Neuronal stem cell (in vitro differentiated cells): Measurements from ENCODE around the gene TFE3.
A peak's percentile ranks its signal among the peaks of the same experiment; 100 is the strongest.

Experiments
- DNase-seq: peaks from one replicate; pipeline ENCODE4 v3.0.0-alpha.2; 2013; ENCODE audit warnings: low spot score
- H2AFZ ChIP-seq: one replicate; pipeline ENCODE4 v1.6.1; 2013; ENCODE audit warnings: mild to moderate bottlenecking, low read length, inconsistent platforms
- H2AK5ac ChIP-seq: 2 replicates; pipeline ENCODE4 v1.6.1; 2013; ENCODE audit warnings: low read depth, mild to moderate bottlenecking, inconsistent platforms, low read length, moderate library complexity, mixed read lengths
- H2BK120ac ChIP-seq: 2 replicates; pipeline ENCODE4 v1.6.1; 2013; ENCODE audit warnings: low read depth, mild to moderate bottlenecking, inconsistent platforms, low read length, moderate library complexity, mixed read lengths
- H2BK12ac ChIP-seq: one replicate; pipeline ENCODE4 v1.6.1; 2013; ENCODE audit warnings: low read length, inconsistent platforms
- H2BK15ac ChIP-seq: 2 replicates; pipeline ENCODE4 v1.6.1; 2013; ENCODE audit warnings: mild to moderate bottlenecking, low read length, inconsistent platforms, mixed read lengths
- H2BK5ac ChIP-seq: one replicate; pipeline ENCODE4 v1.6.1; 2013; ENCODE audit warnings: inconsistent platforms, mild to moderate bottlenecking, low read length, moderate library complexity
- H3K14ac ChIP-seq: one replicate; pipeline ENCODE4 v1.6.1; 2013; ENCODE audit warnings: low read length, inconsistent platforms
- H3K18ac ChIP-seq: 2 replicates; pipeline ENCODE4 v1.6.1; 2013; ENCODE audit warnings: low read length, inconsistent platforms
- H3K23ac ChIP-seq: 2 replicates; pipeline ENCODE4 v1.6.1; 2013; ENCODE audit warnings: low read depth, mild to moderate bottlenecking, mixed read lengths, low read length, inconsistent platforms; ENCODE audit not compliant: poor library complexity
- H3K27ac ChIP-seq: replicated peaks from 3 replicates; pipeline ENCODE4 v1.5.1; 2013; ENCODE audit warnings: low read length, inconsistent platforms
- H3K27me3 ChIP-seq, 3 experiments: 2 replicates each; pipeline ENCODE4 v1.6.1; 2013; ENCODE audit warnings: low read length in 3 of 3, mild to moderate bottlenecking in 2 of 3, inconsistent platforms in 1 of 3, low read depth in 1 of 3, mixed read lengths in 1 of 3, moderate library complexity in 1 of 3; ENCODE audit not compliant: control insufficient read depth in 3 of 3, insufficient read depth in 3 of 3
- H3K36me3 ChIP-seq, 2 donors: replicated peaks in 1 of 2; 2 replicates each; pipeline ENCODE4 v1.6.1; 2013; ENCODE audit warnings: low read length in 2 of 2; ENCODE audit not compliant: control insufficient read depth in 2 of 2, insufficient read depth in 2 of 2
- H3K4ac ChIP-seq: 2 replicates; pipeline ENCODE4 v1.6.1; 2013; ENCODE audit warnings: inconsistent platforms, mild to moderate bottlenecking, low read length, moderate library complexity
- H3K4me1 ChIP-seq, 2 donors: 1 replicate in 1 of 2; 2 replicates in 1 of 2; pipeline ENCODE4 v1.6.1; 2013; ENCODE audit warnings: low read length in 2 of 2, low read depth in 1 of 2; ENCODE audit not compliant: control insufficient read depth in 2 of 2, insufficient read depth in 1 of 2
- H3K4me2 ChIP-seq: one replicate; pipeline ENCODE4 v1.6.1; 2013; ENCODE audit warnings: mild to moderate bottlenecking, low read length, inconsistent platforms; ENCODE audit not compliant: insufficient read depth, poor library complexity, severe bottlenecking
- H3K4me3 ChIP-seq, 2 donors: 2 replicates each; pipeline ENCODE4 v1.5.1; 2013; ENCODE audit warnings: low read length in 2 of 2, mild to moderate bottlenecking in 2 of 2, inconsistent platforms in 1 of 2, moderate library complexity in 1 of 2
- H3K79me1 ChIP-seq: one replicate; pipeline ENCODE4 v1.6.1; 2013; ENCODE audit warnings: low read depth, mild to moderate bottlenecking, inconsistent platforms, low read length, moderate library complexity
- H3K9ac ChIP-seq: one replicate; pipeline ENCODE4 v1.6.1; 2013; ENCODE audit warnings: mild to moderate bottlenecking, low read depth, low read length, inconsistent platforms; ENCODE audit not compliant: poor library complexity
- H3K9me3 ChIP-seq, 2 donors: replicated peaks in 1 of 2; 2 replicates each; pipeline versions ENCODE3 to v1.6.1; 2013; ENCODE audit warnings: low read length in 2 of 2, mild to moderate bottlenecking in 2 of 2, inconsistent platforms in 1 of 2, low read depth in 1 of 2, mixed read lengths in 1 of 2, moderate library complexity in 1 of 2; ENCODE audit not compliant: control insufficient read depth in 2 of 2, insufficient read depth in 1 of 2
- H4K8ac ChIP-seq: one replicate; pipeline ENCODE4 v1.6.1; 2013; ENCODE audit warnings: low read depth, mild to moderate bottlenecking, inconsistent platforms, low read length, moderate library complexity
- H4K91ac ChIP-seq: one replicate; pipeline ENCODE4 v1.6.1; 2013; ENCODE audit warnings: low read length, low read depth, mild to moderate bottlenecking, inconsistent platforms; ENCODE audit not compliant: poor library complexity
- WGBS, 2 donors: extraction: QIAGEN DNeasy Blood & Tissue Kit; methylation state at CpG; one replicate each; pipeline ENCODE4 v1.1.7; 2013; ENCODE audit warnings: missing lambda C conversion rate in 2 of 2, mixed read lengths in 1 of 2; ENCODE audit not compliant: insufficient read length in 2 of 2, insufficient replicate concordance in 1 of 2; ENCODE audit errors: extremely low coverage in 2 of 2; 5-methylcytosine and 5-hydroxymethylcytosine counted together

Gene TFE3

DNA sequence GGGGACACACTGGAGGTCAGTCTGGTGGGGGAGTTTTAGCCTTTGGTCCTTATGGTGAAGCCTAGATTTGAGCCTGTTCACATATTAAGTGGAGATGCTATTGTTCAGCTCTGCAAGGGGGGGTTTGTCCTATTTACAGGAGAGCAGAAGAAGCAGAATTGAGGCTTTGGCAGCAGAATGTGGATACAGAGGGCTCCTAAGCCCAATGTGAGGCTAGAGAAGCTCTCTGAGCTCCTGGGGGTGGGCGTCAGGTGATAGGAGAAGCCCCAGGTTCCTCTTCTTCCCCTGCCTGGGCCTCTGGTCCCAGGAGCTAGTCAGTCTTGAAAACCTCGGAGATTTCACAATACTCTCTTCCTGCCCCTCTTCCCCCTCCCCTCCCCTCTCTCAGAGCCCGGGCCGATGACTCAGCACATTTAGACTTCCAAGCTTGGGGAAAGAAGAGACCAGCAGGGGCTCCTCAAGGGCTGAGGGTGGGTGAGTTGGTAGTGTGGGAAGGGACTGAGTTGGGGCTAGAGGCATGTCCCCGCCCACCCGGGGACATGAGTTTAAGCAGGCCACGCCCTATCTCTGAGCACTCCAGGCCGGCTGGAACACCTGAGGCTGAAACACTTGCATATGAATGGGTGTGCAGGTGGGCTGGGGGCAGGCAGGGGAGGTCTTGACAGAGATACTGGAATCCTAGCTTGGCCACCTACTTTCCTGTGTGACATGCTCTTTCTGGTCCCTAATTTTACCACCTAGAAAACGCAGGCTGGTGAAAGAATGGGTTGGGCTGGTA, 3.4 kb downstream of the TFE3 start:
- H2BK120ac ChIP-seq: no peak overlapping the region
- H3K4me3 ChIP-seq: peak overlapping the region in 1 of 2 donors; percentile 15
- peak overlapping the region; percentile 28 for H3K4me2 ChIP-seq
- peaks cover 19 to 33% of the 10 kb centered on the region in 2 donors for H3K36me3 ChIP-seq
- no peak overlapping the region for H2AK5ac ChIP-seq
- H3K4me1 ChIP-seq: peaks cover 8 to 17% of the 10 kb centered on the region in 2 donors
- peak overlapping the region; percentile 16 for H2BK12ac ChIP-seq
- no peaks in the 10 kb centered on the region for H3K27me3 ChIP-seq
- peak; percentile 74 for DNase-seq
- peak overlapping the region; percentile 52 for H3K18ac ChIP-seq
- no peak overlapping the region for H3K14ac ChIP-seq
- peak overlapping the region; percentile 4 for H2AFZ ChIP-seq
- peaks cover 2% of the 10 kb centered on the region for H3K79me1 ChIP-seq
- no peaks in the 10 kb centered on the region for H3K9me3 ChIP-seq
- no peak overlapping the region for H4K8ac ChIP-seq
- H2BK15ac ChIP-seq: no peak overlapping the region
- no peak overlapping the region for H4K91ac ChIP-seq
- H3K4ac ChIP-seq: no peak overlapping the region
- WGBS, 2 donors: no CpG with 5 or more reads among the region's 9 CpGs
- no peak overlapping the region for H2BK5ac ChIP-seq
- H3K23ac ChIP-seq: no peak overlapping the region
- H3K27ac ChIP-seq: peak overlapping the region; percentile 87
- H3K9ac ChIP-seq: no peak overlapping the region

DNA sequence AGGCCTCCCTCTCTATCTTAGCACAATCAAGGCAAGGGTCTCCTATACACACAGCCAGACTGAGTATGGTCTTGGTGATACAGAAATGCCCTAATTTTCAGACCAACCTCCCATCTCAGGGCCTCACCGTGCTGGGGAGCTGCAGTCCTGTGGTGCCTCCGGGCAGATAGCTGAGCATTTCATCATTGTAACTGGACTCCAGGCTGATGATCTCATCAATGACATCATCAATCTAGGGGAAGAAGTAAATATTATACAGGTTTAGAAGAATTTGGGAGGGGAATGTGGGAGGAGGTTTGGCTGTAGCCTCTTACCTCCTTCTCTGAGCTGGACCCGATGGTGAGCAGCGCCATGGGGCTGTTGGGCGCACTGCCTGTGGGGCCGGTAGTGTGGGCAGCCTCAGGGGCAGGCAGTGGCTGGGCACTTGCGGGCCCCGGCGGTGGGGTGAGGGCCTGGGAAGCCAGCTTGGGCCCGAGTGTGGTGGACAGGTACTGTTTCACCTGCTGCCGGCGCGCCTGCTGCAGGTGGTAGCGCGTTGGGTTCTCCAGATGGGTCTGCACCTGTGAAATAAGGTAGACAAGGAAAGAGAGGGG, 5.2 kb downstream of the TFE3 start:
- Histone ChIP-seq H3K9me3 (no peaks in the 10 kb centered on the region), H2BK5ac (no peak overlapping the region), H2BK15ac (no peak overlapping the region), H3K4me1 (peaks cover 8 to 17% of the 10 kb centered on the region in 2 donors), H3K79me1 (peaks cover 2% of the 10 kb centered on the region), H3K18ac (no peak overlapping the region), H2AFZ (no peak overlapping the region), H4K91ac (no peak overlapping the region), H2BK120ac (no peak overlapping the region), H3K4ac (no peak overlapping the region), H3K36me3 (peaks cover 29 to 50% of the 10 kb centered on the region in 2 donors), H3K4me3 (no peak overlapping the region), H3K27ac (no peak overlapping the region), H2BK12ac (no peak overlapping the region), H2AK5ac (no peak overlapping the region), H3K23ac (no peak overlapping the region), H3K4me2 (no peak overlapping the region), H3K27me3 (no peaks in the 10 kb centered on the region), H3K9ac (no peak overlapping the region), H3K14ac (no peak overlapping the region), H4K8ac (no peak overlapping the region)
- no CpG with 5 or more reads among the region's 15 CpGs for WGBS, 2 donors
- no peak for DNase-seq

DNA sequence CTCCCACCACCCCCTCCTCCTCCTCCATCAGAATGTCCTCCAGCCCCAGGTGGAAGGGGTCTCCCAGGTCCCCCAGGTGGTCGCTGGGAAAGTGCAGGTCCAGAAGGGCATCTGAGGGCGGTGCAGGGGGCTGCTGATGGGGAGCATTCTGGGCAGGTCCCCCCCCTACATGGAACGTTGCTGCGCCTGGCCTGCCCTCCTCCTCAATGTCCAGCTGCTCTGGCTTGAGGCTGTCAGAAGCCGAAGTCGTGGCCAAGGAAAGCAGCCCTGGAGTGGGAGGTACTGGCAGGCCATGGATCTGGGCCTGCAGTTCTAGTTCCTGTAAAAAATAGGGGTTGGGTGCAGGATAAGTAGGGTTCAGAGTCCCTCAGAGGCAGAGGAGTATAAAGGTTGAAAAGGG, 12.9 kb downstream of the TFE3 start:
- no peak overlapping the region for H3K14ac ChIP-seq
- H3K4me3 ChIP-seq: no peak overlapping the region
- no CpG with 5 or more reads among the region's 6 CpGs for WGBS, 2 donors
- no peak overlapping the region for H3K4me2 ChIP-seq
- no peak overlapping the region for H2BK15ac ChIP-seq
- no peak overlapping the region for H4K8ac ChIP-seq
- H2BK12ac ChIP-seq: no peak overlapping the region
- peaks cover 13 to 39% of the 10 kb centered on the region in 2 donors for H3K36me3 ChIP-seq
- no peak for DNase-seq
- H3K23ac ChIP-seq: no peak overlapping the region
- H2BK5ac ChIP-seq: no peak overlapping the region
- H3K27me3 ChIP-seq: no peaks in the 10 kb centered on the region
- H2AFZ ChIP-seq: no peak overlapping the region
- H3K9me3 ChIP-seq: no peaks in the 10 kb centered on the region
- no peaks in the 10 kb centered on the region for H3K79me1 ChIP-seq
- no peak overlapping the region for H4K91ac ChIP-seq
- no peak overlapping the region for H3K27ac ChIP-seq
- H2BK120ac ChIP-seq: no peak overlapping the region
- no peaks in the 10 kb centered on the region for H3K4me1 ChIP-seq
- no peak overlapping the region for H3K18ac ChIP-seq
- no peak overlapping the region for H2AK5ac ChIP-seq
- no peak overlapping the region for H3K9ac ChIP-seq
- H3K4ac ChIP-seq: no peak overlapping the region

DNA sequence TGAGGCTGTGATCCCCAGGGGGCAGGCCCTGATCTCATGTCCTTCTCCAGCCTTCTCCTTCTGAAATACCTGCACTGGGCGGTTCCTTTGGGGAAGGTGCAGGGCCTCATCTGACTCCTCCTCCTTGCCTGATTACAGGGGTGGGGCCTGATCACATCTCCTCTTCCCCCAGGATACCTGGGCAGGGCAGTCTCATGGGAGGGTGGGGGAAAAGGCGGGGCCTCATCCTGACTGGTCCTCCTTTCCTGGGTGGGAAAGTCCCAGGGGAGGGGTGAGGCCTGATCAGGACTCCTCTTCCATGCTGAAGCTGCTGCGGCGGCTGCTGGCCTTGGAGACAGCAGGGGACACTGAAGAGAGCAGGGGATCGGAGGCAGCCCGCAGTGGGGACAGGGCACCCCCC, 13.3 kb downstream of the TFE3 start:
- H3K4me2 ChIP-seq: no peak overlapping the region
- H2BK12ac ChIP-seq: no peak overlapping the region
- no peak overlapping the region for H4K8ac ChIP-seq
- no peaks in the 10 kb centered on the region for H3K79me1 ChIP-seq
- no peak overlapping the region for H3K4me3 ChIP-seq
- no peak overlapping the region for H3K4ac ChIP-seq
- no peaks in the 10 kb centered on the region for H3K27me3 ChIP-seq
- no peak overlapping the region for H3K18ac ChIP-seq
- no peak overlapping the region for H3K23ac ChIP-seq
- no peak overlapping the region for H2BK120ac ChIP-seq
- no peak for DNase-seq
- H2AFZ ChIP-seq: no peak overlapping the region
- H3K36me3 ChIP-seq: peaks cover 13 to 39% of the 10 kb centered on the region in 2 donors
- no peak overlapping the region for H3K14ac ChIP-seq
- no peaks in the 10 kb centered on the region for H3K4me1 ChIP-seq
- H3K27ac ChIP-seq: no peak overlapping the region
- no peak overlapping the region for H3K9ac ChIP-seq
- no CpG with 5 or more reads among the region's 6 CpGs for WGBS, 2 donors
- H2AK5ac ChIP-seq: no peak overlapping the region
- H3K9me3 ChIP-seq: no peaks in the 10 kb centered on the region
- no peak overlapping the region for H2BK15ac ChIP-seq
- no peak overlapping the region for H2BK5ac ChIP-seq
- H4K91ac ChIP-seq: no peak overlapping the region
